Measurements from ENCODE around the gene FPGT.
"Not testable (repeated sequence)": the region's sequence is repeated elsewhere in the genome, so short reads cannot be mapped to it uniquely, and the experiment has no call there.

The FPGT gene

DNA sequence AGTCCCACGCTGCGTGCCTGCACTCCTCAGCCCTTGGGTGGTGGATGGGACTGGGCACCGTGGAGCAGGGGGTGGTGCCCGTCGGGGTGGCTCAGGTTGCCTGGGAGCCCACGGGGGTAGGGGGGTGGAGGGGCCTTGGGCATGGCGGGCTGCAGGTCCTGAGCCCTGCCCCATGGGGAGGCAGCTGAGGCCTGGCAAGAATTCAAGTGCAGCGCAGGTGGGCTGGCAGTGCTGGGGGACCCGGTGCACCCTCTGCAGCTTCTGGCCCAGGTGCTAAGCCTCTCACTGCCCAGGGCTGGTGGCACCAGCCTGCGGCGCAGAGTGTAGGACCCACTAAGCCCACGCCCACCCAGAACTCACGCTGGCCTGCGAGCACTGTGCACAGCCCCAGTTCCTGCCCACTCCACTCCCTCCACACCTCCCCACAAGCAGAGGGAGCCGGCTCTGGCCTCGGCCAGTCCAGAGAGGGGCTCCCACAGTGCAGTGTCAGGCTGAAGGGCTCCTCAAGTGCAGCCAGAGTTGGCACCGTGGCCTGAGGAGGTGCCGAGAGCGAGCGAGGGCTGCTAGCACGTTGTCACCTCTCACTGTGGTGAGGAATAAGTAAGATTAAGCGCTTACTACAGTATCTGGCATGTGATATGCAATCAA, 50.0 kb downstream of the FPGT start:
- Histone ChIP-seq H3K4ac (ENCODE audit: low read depth, low read length) (no peak overlapping the region), H3K14ac (ENCODE audit: low read length) (no peak overlapping the region), H2BK5ac (ENCODE audit: low read depth, low read length, poor library complexity) (no peak overlapping the region), H2AK5ac (ENCODE audit: low read length) (no peak overlapping the region), H2AFZ (ENCODE audit: insufficient read depth, low read length, poor library complexity) (no peak overlapping the region), H3K27me3 (ENCODE audit: insufficient read depth, low read length) (no peaks in the 10 kb centered on the region), H3K4me1 (ENCODE audit: control insufficient read depth in 1 of 2, insufficient read depth in 2 of 2, low read length in 2 of 2) (peaks cover 4% of the 10 kb centered on the region in 2 experiments), H3K23ac (ENCODE audit: low read length) (no peak overlapping the region), H4K91ac (ENCODE audit: low read depth, low read length) (no peak overlapping the region), H3K18ac (ENCODE audit: low read length) (no peak overlapping the region), H3K9ac (ENCODE audit: low read length) (no peak overlapping the region), H3K36me3 (ENCODE audit: control insufficient read depth in 1 of 2, insufficient read depth in 2 of 2, low read length in 2 of 2) (peaks cover 0 to 2% of the 10 kb centered on the region in 2 experiments), H3K9me3 (ENCODE audit: insufficient read depth, low read depth, low read length) (peaks cover 6% of the 10 kb centered on the region), H4K8ac (ENCODE audit: low read depth, low read length) (no peak overlapping the region), H3K4me2 (ENCODE audit: low read length) (no peak overlapping the region), H2BK120ac (ENCODE audit: insufficient read depth, low read length, poor library complexity) (no peak overlapping the region), H2BK12ac (ENCODE audit: low read length) (no peak overlapping the region), H3K79me2 (ENCODE audit: control insufficient read depth, insufficient read depth, low read length, poor library complexity) (no peaks in the 10 kb centered on the region), H4K12ac (ENCODE audit: low read depth, low read length) (no peak overlapping the region), H3K4me3 (ENCODE audit: low read depth, low read length) (no peak overlapping the region), H3K27ac (ENCODE audit: low read depth, low read length) (no peak overlapping the region), H3K79me1 (ENCODE audit: low read length) (peaks cover 5% of the 10 kb centered on the region)
- no peak for DNase-seq
- WGBS (ENCODE audit: extremely low coverage, insufficient coverage, insufficient read length), result no CpG with 5 or more reads among the region's 22 CpGs

DNA sequence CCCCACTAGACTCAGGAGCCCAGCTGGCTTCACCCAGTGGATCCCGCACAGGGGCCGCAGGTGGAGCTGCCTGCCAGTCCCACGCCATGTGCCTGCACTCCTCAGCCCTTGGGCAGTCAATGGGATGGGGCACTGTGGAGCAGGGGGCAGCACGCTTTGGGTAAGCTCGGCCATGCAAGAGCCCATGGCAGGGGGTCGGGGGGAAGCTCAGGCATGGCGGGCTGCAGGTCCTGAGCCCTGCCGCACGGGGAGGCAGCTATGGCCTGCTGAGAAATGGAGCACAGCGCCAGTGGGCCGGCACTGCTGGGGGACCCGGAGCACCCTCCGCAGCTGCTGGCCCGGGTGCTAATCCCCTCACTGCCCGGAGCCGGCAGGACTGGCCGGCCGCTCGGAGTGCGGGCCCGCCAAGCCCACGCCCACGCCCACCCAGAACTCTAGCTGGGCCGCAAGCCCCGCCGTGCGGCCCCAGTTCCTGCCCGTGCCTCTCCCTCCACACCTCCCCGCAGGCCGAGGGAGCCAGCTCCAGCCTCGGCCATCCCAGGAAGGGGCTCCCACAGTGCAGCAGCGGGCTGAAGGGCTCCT, 55.3 kb downstream of the FPGT start:
- not testable (repeated sequence) for H3K27ac ChIP-seq (ENCODE audit: low read depth, low read length); H3K9me3 ChIP-seq (ENCODE audit: insufficient read depth, low read depth, low read length); H3K4me1 ChIP-seq (ENCODE audit: control insufficient read depth in 1 of 2, insufficient read depth in 2 of 2, low read length in 2 of 2); H4K91ac ChIP-seq (ENCODE audit: low read depth, low read length); H3K9ac ChIP-seq (ENCODE audit: low read length); H3K27me3 ChIP-seq (ENCODE audit: insufficient read depth, low read length); H3K79me2 ChIP-seq (ENCODE audit: control insufficient read depth, insufficient read depth, low read length, poor library complexity); H3K23ac ChIP-seq (ENCODE audit: low read length); H3K4me3 ChIP-seq (ENCODE audit: low read depth, low read length); H2AFZ ChIP-seq (ENCODE audit: insufficient read depth, low read length, poor library complexity); H4K8ac ChIP-seq (ENCODE audit: low read depth, low read length); H3K18ac ChIP-seq (ENCODE audit: low read length); H3K4me2 ChIP-seq (ENCODE audit: low read length); H3K4ac ChIP-seq (ENCODE audit: low read depth, low read length); H2BK12ac ChIP-seq (ENCODE audit: low read length); DNase-seq; H2AK5ac ChIP-seq (ENCODE audit: low read length); H3K36me3 ChIP-seq (ENCODE audit: control insufficient read depth in 1 of 2, insufficient read depth in 2 of 2, low read length in 2 of 2); H3K14ac ChIP-seq (ENCODE audit: low read length); H2BK5ac ChIP-seq (ENCODE audit: low read depth, low read length, poor library complexity); H4K12ac ChIP-seq (ENCODE audit: low read depth, low read length); H3K79me1 ChIP-seq (ENCODE audit: low read length); H2BK120ac ChIP-seq (ENCODE audit: insufficient read depth, low read length, poor library complexity)
- no CpG with 5 or more reads among the region's 32 CpGs for WGBS (ENCODE audit: extremely low coverage, insufficient coverage, insufficient read length)

Data from trophoblast cell (in vitro differentiated cells and primary cell).